ENCODE data around the gene ADGRD1.

GRCh38 chr12:131050463-131051154 lies 96.9 kb downstream of the ADGRD1 start:
- TF ChIP-seq EP300 (IDR thresholded peaks at IDR 0.05; ENCODE audit: borderline replicate concordance) (no peak), REST (IDR thresholded peaks at IDR 0.05; ENCODE audit: low read depth) (no peak)
